Caco-2 (cell line): ENCODE measurements around the gene GALNT17. TPM values are rescaled to one million over a fixed set of nuclear protein-coding genes. Genes with fewer than 3 reads are reported as not detected.

ENCODE experiments used
- BruUV-seq: library from RNA; stranded (reverse); fragments of 400-500 nt; replicated peaks from 2 replicates; lab custom pipeline; 2021; lab: Mats Ljungman, UMichigan
- CTCF ChIA-PET: fragments of 300-600 bp; sonication (Branson Sonifier 250); formaldehyde crosslinking; loops from one replicate; lab custom pipeline; 2022; ENCODE audit warnings: antibody characterized with exemption; lab: Charles Lee
- POLR2A ChIA-PET: fragments of 300-600 bp; sonication (Branson Sonifier 250); formaldehyde crosslinking; loops from one replicate; lab custom pipeline; 2022; ENCODE audit warnings: antibody characterized with exemption; lab: Charles Lee
- DNase-seq, 2 experiments: peaks; one replicate each; pipeline versions ENCODE4 v3.0.0 to v3.0.0-alpha.2; 2020 to 2022
- H3K27me3 ChIP-seq: replicated peaks from 2 replicates; pipeline ENCODE4 v1.6.0; 2011; ENCODE audit warnings: low read length; ENCODE audit not compliant: control insufficient read depth, insufficient read depth
- H3K36me3 ChIP-seq: 2 replicates; pipeline ENCODE4 v1.5.1; 2011; ENCODE audit warnings: low read length; ENCODE audit not compliant: control insufficient read depth, insufficient read depth
- H3K4me1 ChIP-seq: fragments of 250-450 bp; sonication (Bioruptor Pico); 2 replicates; pipeline ENCODE4 v1.5.1; 2020; ENCODE audit warnings: mild to moderate bottlenecking
- H3K4me3 ChIP-seq: 2 replicates; pipeline ENCODE4 v1.5.1; 2011; ENCODE audit warnings: low read depth, mild to moderate bottlenecking, control low read depth, low read length
- H3K9me3 ChIP-seq: fragments of 250-450 bp; sonication (Bioruptor Pico); 2 replicates; pipeline ENCODE4 v1.5.1; 2020; ENCODE audit warnings: mild to moderate bottlenecking, moderate library complexity
- H3K27ac Mint-ChIP-seq: one replicate; pipeline ENCODE4 v1.8.0; 2022; ENCODE audit warnings: mixed read lengths; ENCODE audit not compliant: unreplicated experiment
- H3K27me3 Mint-ChIP-seq: one replicate; pipeline ENCODE4 v1.8.0; 2022; ENCODE audit warnings: mixed read lengths; ENCODE audit not compliant: insufficient read depth, unreplicated experiment
- H3K36me3 Mint-ChIP-seq: one replicate; pipeline ENCODE4 v1.8.0; 2022; ENCODE audit warnings: mild to moderate bottlenecking, mixed read lengths; ENCODE audit not compliant: insufficient read depth, unreplicated experiment
- H3K4me1 Mint-ChIP-seq: one replicate; pipeline ENCODE4 v1.8.0; 2022; ENCODE audit warnings: low read depth, mixed read lengths; ENCODE audit not compliant: unreplicated experiment
- H3K4me3 Mint-ChIP-seq: one replicate; pipeline ENCODE4 v1.8.0; 2022; ENCODE audit warnings: mild to moderate bottlenecking, moderate library complexity, mixed read lengths; ENCODE audit not compliant: unreplicated experiment
- H3K9me3 Mint-ChIP-seq: one replicate; pipeline ENCODE4 v1.8.0; 2022; ENCODE audit warnings: mixed read lengths; ENCODE audit not compliant: unreplicated experiment
- CTCF ChIP-seq, 2 experiments: fragments of 200-600 bp in 1 of 2; IDR thresholded peaks; 1 replicate in 1 of 2; 2 replicates in 1 of 2; pipeline versions ENCODE4 v1.5.1 to v1.8.0; 2011 to 2022; ENCODE audit warnings: antibody characterized with exemption in 1 of 2, control low read depth in 1 of 2, inconsistent platforms in 1 of 2, low read depth in 1 of 2, low read length in 1 of 2, mild to moderate bottlenecking in 1 of 2, moderate library complexity in 1 of 2; ENCODE audit not compliant: insufficient read depth in 1 of 2, severe bottlenecking in 1 of 2, unreplicated experiment in 1 of 2
- intact Hi-C: fragments of 100-400 bp; cut with micrococcal nuclease; formaldehyde crosslinking; loops from one replicate; pipeline ENCODE4 v1.10.0; 2022; ENCODE audit not compliant: unreplicated experiment
- total RNA-seq: library from RNA; stranded (reverse); gene quantifications from 2 replicates; pipeline ENCODE4 v1.2.3, GENCODE V29; 2022

GALNT17 gene
- total RNA-seq, 1 experiment from 2014 or later = not detected

GRCh38 chr7:71411475-71411874 lies 279.5 kb downstream of the GALNT17 start:
- no peak for TF ChIP-seq CTCF (IDR thresholded peaks at IDR 0.05; ENCODE audit: insufficient read depth in 1 of 2, low read depth in 1 of 2, low read length in 1 of 2, severe bottlenecking in 1 of 2, unreplicated experiment in 1 of 2)
- no peak overlapping the region for H3K27ac Mint-ChIP-seq
- POLR2A ChIA-PET = no interaction called here

GRCh38 chr7:71414490-71414889 lies 282.5 kb downstream of the GALNT17 start:
- DNase-seq = no peak
- no peaks in the 10 kb centered on the region for H3K27me3 ChIP-seq
- no peak overlapping the region for H3K4me3 ChIP-seq
- peaks cover 4% of the 10 kb centered on the region for H3K27me3 Mint-ChIP-seq
- BruUV-seq = no TSS peak
- no peak overlapping the region for H3K4me3 Mint-ChIP-seq
- H3K36me3 Mint-ChIP-seq = no peaks in the 10 kb centered on the region
- H3K9me3 Mint-ChIP-seq = peaks cover 39% of the 10 kb centered on the region
- no peak overlapping the region for H3K27ac Mint-ChIP-seq
- H3K9me3 ChIP-seq = no peaks in the 10 kb centered on the region
- no peak for TF ChIP-seq CTCF (IDR thresholded peaks at IDR 0.05; ENCODE audit: insufficient read depth in 1 of 2, low read depth in 1 of 2, low read length in 1 of 2, severe bottlenecking in 1 of 2, unreplicated experiment in 1 of 2)
- no peaks in the 10 kb centered on the region for H3K4me1 ChIP-seq
- CTCF ChIA-PET = no interaction called here
- no peaks in the 10 kb centered on the region for H3K36me3 ChIP-seq
- intact Hi-C loops = no loop called here
- no peaks in the 10 kb centered on the region for H3K4me1 Mint-ChIP-seq
- POLR2A ChIA-PET = no interaction called here

More at GRCh38 chr7:71411475-71411874, 279.5 kb downstream of the GALNT17 start:
- H3K4me1 ChIP-seq = no peaks in the 10 kb centered on the region
- H3K36me3 ChIP-seq = no peaks in the 10 kb centered on the region
- Mint-ChIP-seq H3K27me3 (no peaks in the 10 kb centered on the region), H3K4me3 (no peak overlapping the region), H3K9me3 (peaks cover 50% of the 10 kb centered on the region), H3K4me1 (no peaks in the 10 kb centered on the region), H3K36me3 (no peaks in the 10 kb centered on the region)
- intact Hi-C loops = no loop called here
- no peak overlapping the region for H3K4me3 ChIP-seq
- no peak for DNase-seq
- CTCF ChIA-PET = interaction anchor here (0.6 kb wide), 1 partner anchor 109 kb away, joined by 3 read pairs; no protein-coding TSS in a partner anchor
- BruUV-seq = no TSS peak
- H3K9me3 ChIP-seq = no peaks in the 10 kb centered on the region
- no peaks in the 10 kb centered on the region for H3K27me3 ChIP-seq

- intact Hi-C loops = no loop called here
- no peaks in the 10 kb centered on the region for H3K27me3 ChIP-seq
- no peaks in the 10 kb centered on the region for H3K36me3 ChIP-seq
- H3K4me3 ChIP-seq = no peak overlapping the region
- no peaks in the 10 kb centered on the region for H3K9me3 ChIP-seq
- H3K27me3 Mint-ChIP-seq = peaks cover 4% of the 10 kb centered on the region
- CTCF ChIA-PET = no interaction called here
- POLR2A ChIA-PET = no interaction called here
- H3K36me3 Mint-ChIP-seq = no peaks in the 10 kb centered on the region
- H3K4me3 Mint-ChIP-seq = no peak overlapping the region
- no peak for DNase-seq
- H3K9me3 Mint-ChIP-seq = peaks cover 10% of the 10 kb centered on the region
- no TSS peak for BruUV-seq
- H3K27ac Mint-ChIP-seq = no peak overlapping the region
- H3K4me1 Mint-ChIP-seq = no peaks in the 10 kb centered on the region
- no peaks in the 10 kb centered on the region for H3K4me1 ChIP-seq
- TF ChIP-seq CTCF (IDR thresholded peaks at IDR 0.05; ENCODE audit: insufficient read depth in 1 of 2, low read depth in 1 of 2, low read length in 1 of 2, severe bottlenecking in 1 of 2, unreplicated experiment in 1 of 2) = no peak
Observed at GRCh38 chr7:71419546-71420337, 287.8 kb downstream of the GALNT17 start.
